PC-9 (cell line): ENCODE measurements around the gene OXA1L. TPM values are rescaled to one million over a fixed set of nuclear protein-coding genes. Genes with fewer than 3 reads are reported as not detected.
A peak's percentile ranks its signal among the peaks of the same experiment; 100 is the strongest.

Source experiments
- Bru-seq: library from RNA; stranded (reverse); fragments of 400-500 nt; gene quantifications from one replicate; lab custom pipeline; 2021; lab: Mats Ljungman, UMichigan
- BruChase-seq, 2 experiments: library from RNA; stranded (reverse); fragments of 400-500 nt; gene quantifications; one replicate each; lab custom pipeline; 2021; lab: Mats Ljungman, UMichigan
- BruUV-seq: library from RNA; stranded (reverse); fragments of 400-500 nt; replicated peaks from 2 replicates; lab custom pipeline; 2021; lab: Mats Ljungman, UMichigan
- CTCF ChIA-PET: fragments of 300-600 bp; sonication (Branson Sonifier 250); formaldehyde crosslinking; loops from one replicate; lab custom pipeline; 2022; ENCODE audit warnings: antibody characterized with exemption; lab: Charles Lee
- POLR2A ChIA-PET: fragments of 300-600 bp; sonication (Branson Sonifier 250); formaldehyde crosslinking; loops from one replicate; lab custom pipeline; 2022; ENCODE audit warnings: antibody characterized with exemption; ENCODE audit not compliant: unreplicated experiment; lab: Charles Lee
- DNase-seq, 2 experiments: peaks; one replicate each; pipeline versions ENCODE4 v3.0.0 to v3.0.0-alpha.2; 2015 to 2022; ENCODE audit warnings: mixed read lengths in 1 of 2
- H2AFZ ChIP-seq: fragments of 200-600 bp; sonication (generic); 2 replicates; pipeline ENCODE4 v1.8.1; 2017; ENCODE audit warnings: antibody characterized with exemption
- H3F3A ChIP-seq: fragments of 200-600 bp; sonication (generic); 2 replicates; pipeline ENCODE4 v1.8.1; 2017; ENCODE audit warnings: antibody characterized with exemption, mild to moderate bottlenecking, low read depth; ENCODE audit not compliant: insufficient read depth
- H3K27ac ChIP-seq: fragments of 200-600 bp; sonication (generic); 2 replicates; pipeline ENCODE4 v1.6.1; 2016; ENCODE audit warnings: mixed run types
- H3K27me3 ChIP-seq: fragments of 200-600 bp; sonication (generic); 2 replicates; pipeline ENCODE4 v1.6.1; 2016; ENCODE audit warnings: low read depth, mixed run types; ENCODE audit not compliant: insufficient read depth
- H3K36me3 ChIP-seq: fragments of 200-600 bp; sonication (generic); 2 replicates; pipeline ENCODE4 v1.6.1; 2016; ENCODE audit warnings: low read depth, mixed run types
- H3K4me1 ChIP-seq: fragments of 200-600 bp; sonication (generic); replicated peaks from 2 replicates; pipeline ENCODE4 v1.6.1; 2016; ENCODE audit warnings: mixed run types; ENCODE audit not compliant: insufficient read depth
- H3K4me2 ChIP-seq: fragments of 200-600 bp; sonication (generic); 2 replicates; pipeline ENCODE4 v1.6.1; 2017; ENCODE audit warnings: mixed run types
- H3K4me3 ChIP-seq: fragments of 200-600 bp; sonication (generic); 2 replicates; pipeline ENCODE4 v1.6.1; 2016; ENCODE audit warnings: mixed run types
- H3K79me2 ChIP-seq: fragments of 200-600 bp; sonication (generic); 2 replicates; pipeline ENCODE4 v1.6.1; 2017; ENCODE audit warnings: low read depth, mixed run types
- H3K9me2 ChIP-seq: fragments of 200-600 bp; sonication (generic); 2 replicates; pipeline ENCODE4 v1.8.1; 2017; ENCODE audit warnings: mild to moderate bottlenecking; ENCODE audit not compliant: insufficient read depth
- H3K9me3 ChIP-seq: fragments of 200-600 bp; sonication (generic); 2 replicates; pipeline ENCODE4 v1.8.1; 2016; ENCODE audit warnings: low read depth; ENCODE audit not compliant: insufficient read depth
- H4K20me1 ChIP-seq: fragments of 200-600 bp; sonication (generic); 2 replicates; pipeline ENCODE4 v1.8.1; 2017; ENCODE audit not compliant: insufficient read depth
- CTCF ChIP-seq: fragments of 200-600 bp; sonication (generic); conservative IDR thresholded peaks from 2 replicates; pipeline ENCODE4 v1.6.1; 2017; ENCODE audit warnings: mixed run types, antibody characterized with exemption, mild to moderate bottlenecking, moderate library complexity
- EZH2 ChIP-seq: fragments of 200-600 bp; sonication (generic); IDR thresholded peaks from 2 replicates; pipeline ENCODE4 v1.8.0; 2017; ENCODE audit warnings: antibody characterized with exemption, low read depth
- intact Hi-C: fragments of 100-400 bp; cut with micrococcal nuclease; formaldehyde crosslinking; loops from one replicate; pipeline ENCODE4 v1.10.0; 2022; ENCODE audit not compliant: unreplicated experiment
- long read RNA-seq: library from polyadenylated mRNA; stranded (forward); transcript quantifications from one replicate; pipeline ENCODE4 v2.0.0, GENCODE V29; 2022
- total RNA-seq: library from RNA; stranded (reverse); gene quantifications from 2 replicates; pipeline ENCODE4 v1.2.3, GENCODE V29; 2021

OXA1L gene
- total RNA-seq (65.2 and 70.9 TPM in 2 replicates), Bru-seq, nascent RNA (percentile 81 among the genes with signal in this experiment), BruChase-seq, experiment 1, labeled RNA remaining after a 2-hour chase (percentile 84 among the genes with signal in this experiment), BruChase-seq, experiment 2, labeled RNA remaining after a 6-hour chase (percentile 91 among the genes with signal in this experiment)
- long read RNA-seq, transcript OXA1L-201 (10 exons, 1,719 nt), result major isoform, 107 of 124 reads
- long read RNA-seq, partial matches to known transcripts, result 5 of 124 reads
- long read RNA-seq, other reads (novel, unspliced or antisense), result 12 of 124 reads

- DNase-seq, result peak; percentile 83 to 88
- intact Hi-C loops, result loop anchor here (5.0 kb wide), 1 partner anchor 114 kb away; no protein-coding TSS in a partner anchor
- H3K4me3 ChIP-seq, result peak within 1 kb of the TSS; percentile 96
- H3F3A ChIP-seq, result no peaks in the 10 kb centered on the region
- ChIA-PET POLR2A (interaction anchor here (0.6 to 0.7 kb wide), 5 partner anchors 15 to 1241 kb away, joined by 4 to 8 read pairs (median 7); partner anchors contain the start of genes REM2 and SALL2), CTCF (interaction anchor here (0.6 to 1.3 kb wide), 4 partner anchors 13 to 113 kb away, joined by 3 to 5 read pairs (median 3); no protein-coding TSS in a partner anchor)
- peak within 1 kb of the TSS; percentile 93 for H2AFZ ChIP-seq
- H3K36me3 ChIP-seq, result peaks cover 4% of the 10 kb centered on the region; the same call in 1 of the 2 replicates
- no TSS peak for BruUV-seq
- peak within 1 kb of the TSS; percentile 91 for H3K27ac ChIP-seq
- TF ChIP-seq EZH2, result no peak
- TF ChIP-seq CTCF, result no peak
- peaks cover 35% of the 10 kb centered on the region for H3K79me2 ChIP-seq
- H3K4me1 ChIP-seq, result peaks cover 7% of the 10 kb centered on the region
- no peaks in the 10 kb centered on the region for H3K27me3 ChIP-seq
- H3K4me2 ChIP-seq, result peak within 1 kb of the TSS; percentile 99
- no peaks in the 10 kb centered on the region for H3K9me2 ChIP-seq
- H4K20me1 ChIP-seq, result no peaks in the 10 kb centered on the region
- H3K9me3 ChIP-seq, result no peaks in the 10 kb centered on the region
These were observed at the start of gene OXA1L for GRCh38 chr14:22766457-22767322. OXA1L (plus strand) TSS chr14:22766688; CDS start chr14:22766702, 14 bp downstream.

- H4K20me1 ChIP-seq, result no peaks in the 10 kb centered on the region
- TF ChIP-seq EZH2 (no peak), CTCF (no peak)
These were observed 48.4 kb upstream of the OXA1L start for GRCh38 chr14:22718091-22718490.

GRCh38 chr14:22721213-22721612, 45.3 kb upstream of the OXA1L start:
- no TSS peak for BruUV-seq
- CTCF ChIA-PET, result no interaction called here
- Histone ChIP-seq H3F3A (no peaks in the 10 kb centered on the region), H3K9me3 (no peaks in the 10 kb centered on the region), H3K36me3 (no peaks in the 10 kb centered on the region), H3K4me3 (no peak overlapping the region), H3K4me2 (no peak overlapping the region), H3K9me2 (no peaks in the 10 kb centered on the region), H4K20me1 (no peaks in the 10 kb centered on the region), H2AFZ (no peak overlapping the region), H3K27me3 (no peaks in the 10 kb centered on the region), H3K4me1 (no peaks in the 10 kb centered on the region), H3K79me2 (no peaks in the 10 kb centered on the region), H3K27ac (no peak overlapping the region)
- TF ChIP-seq EZH2, result no peak
- TF ChIP-seq CTCF, result no peak
- no peak for DNase-seq
- POLR2A ChIA-PET, result no interaction called here
- intact Hi-C loops, result no loop called here

More at GRCh38 chr14:22718091-22718490, 48.4 kb upstream of the OXA1L start:
- H3K4me2 ChIP-seq, result no peak overlapping the region
- no TSS peak for BruUV-seq
- H3K27ac ChIP-seq, result no peak overlapping the region
- no peaks in the 10 kb centered on the region for H3K9me3 ChIP-seq
- H2AFZ ChIP-seq, result no peak overlapping the region
- H3K4me1 ChIP-seq, result no peaks in the 10 kb centered on the region
- H3K27me3 ChIP-seq, result no peaks in the 10 kb centered on the region
- H3K4me3 ChIP-seq, result no peak overlapping the region
- H3K36me3 ChIP-seq, result no peaks in the 10 kb centered on the region
- CTCF ChIA-PET, result no interaction called here
- DNase-seq, result no peak
- H3F3A ChIP-seq, result no peaks in the 10 kb centered on the region
- POLR2A ChIA-PET, result no interaction called here
- no peaks in the 10 kb centered on the region for H3K9me2 ChIP-seq
- intact Hi-C loops, result loop anchor here (10.0 kb wide), 1 partner anchor 63 kb away; no protein-coding TSS in a partner anchor
- H3K79me2 ChIP-seq, result no peaks in the 10 kb centered on the region
